ENCODE measurements around the gene PELI2.

PELI2 gene

DNA sequence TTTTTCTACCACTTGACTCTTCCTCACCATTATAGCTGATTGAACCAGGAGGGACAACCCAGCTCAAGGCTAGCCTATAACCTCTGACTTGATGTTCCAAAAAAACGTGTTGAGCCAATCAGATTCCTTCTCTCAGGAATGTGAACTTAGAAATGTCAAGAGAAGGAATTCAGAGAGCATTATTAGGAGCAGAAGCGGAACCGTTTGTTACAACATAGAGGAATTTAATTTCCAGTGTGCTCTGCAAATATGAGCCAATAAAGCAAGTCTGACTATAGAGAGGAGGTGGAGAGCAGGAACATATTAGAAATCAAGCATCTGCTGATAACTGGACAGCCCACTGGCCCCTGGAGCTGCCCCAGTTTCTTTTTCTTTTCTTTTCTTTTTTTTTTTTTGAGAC is 15.3 kb upstream of the PELI2 start:
- ATAC-seq: no peak
- TF ChIP-seq ZNF8 (CRISPR knock-in tag; IDR thresholded peaks at IDR 0.05) (no peak), ESRRG (CRISPR knock-in tag; IDR thresholded peaks at IDR 0.05) (no peak), TCF4 (CRISPR knock-in tag; IDR thresholded peaks at IDR 0.05; ENCODE audit: borderline replicate concordance) (no peak), ZFP30 (CRISPR knock-in tag; IDR thresholded peaks at IDR 0.05) (no peak), OSR1 (CRISPR knock-in tag; IDR thresholded peaks at IDR 0.05) (no peak), ISL1 (CRISPR knock-in tag; IDR thresholded peaks at IDR 0.05) (no peak), TOX (CRISPR knock-in tag; IDR thresholded peaks at IDR 0.05; ENCODE audit: borderline replicate concordance) (no peak), SNAI2 (CRISPR knock-in tag; IDR thresholded peaks at IDR 0.05) (no peak), ZFP3 (CRISPR knock-in tag; IDR thresholded peaks at IDR 0.05) (no peak), ZNF565 (CRISPR knock-in tag; conservative IDR thresholded peaks at IDR 0.05; ENCODE audit: low read depth) (no peak), ARNTL (CRISPR knock-in tag; IDR thresholded peaks at IDR 0.05; ENCODE audit: borderline replicate concordance, low read depth) (no peak), ZC3H10 (CRISPR knock-in tag; IDR thresholded peaks at IDR 0.05) (no peak), BACH2 (CRISPR knock-in tag; IDR thresholded peaks at IDR 0.05; ENCODE audit: borderline replicate concordance) (no peak), GLIS3 (CRISPR knock-in tag; IDR thresholded peaks at IDR 0.05) (no peak), RARB (CRISPR knock-in tag; IDR thresholded peaks at IDR 0.05) (no peak), CSDC2 (CRISPR knock-in tag; IDR thresholded peaks at IDR 0.05) (no peak)
- TF ChIP-seq, protein P1, sequence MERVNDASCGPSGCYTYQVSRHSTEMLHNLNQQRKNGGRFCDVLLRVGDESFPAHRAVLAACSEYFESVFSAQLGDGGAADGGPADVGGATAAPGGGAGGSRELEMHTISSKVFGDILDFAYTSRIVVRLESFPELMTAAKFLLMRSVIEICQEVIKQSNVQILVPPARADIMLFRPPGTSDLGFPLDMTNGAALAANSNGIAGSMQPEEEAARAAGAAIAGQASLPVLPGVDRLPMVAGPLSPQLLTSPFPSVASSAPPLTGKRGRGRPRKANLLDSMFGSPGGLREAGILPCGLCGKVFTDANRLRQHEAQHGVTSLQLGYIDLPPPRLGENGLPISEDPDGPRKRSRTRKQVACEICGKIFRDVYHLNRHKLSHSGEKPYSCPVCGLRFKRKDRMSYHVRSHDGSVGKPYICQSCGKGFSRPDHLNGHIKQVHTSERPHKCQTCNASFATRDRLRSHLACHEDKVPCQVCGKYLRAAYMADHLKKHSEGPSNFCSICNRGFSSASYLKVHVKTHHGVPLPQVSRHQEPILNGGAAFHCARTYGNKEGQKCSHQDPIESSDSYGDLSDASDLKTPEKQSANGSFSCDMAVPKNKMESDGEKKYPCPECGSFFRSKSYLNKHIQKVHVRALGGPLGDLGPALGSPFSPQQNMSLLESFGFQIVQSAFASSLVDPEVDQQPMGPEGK (CRISPR knock-in tag; IDR thresholded peaks at IDR 0.05; ENCODE audit: borderline replicate concordance): no peak

DNA sequence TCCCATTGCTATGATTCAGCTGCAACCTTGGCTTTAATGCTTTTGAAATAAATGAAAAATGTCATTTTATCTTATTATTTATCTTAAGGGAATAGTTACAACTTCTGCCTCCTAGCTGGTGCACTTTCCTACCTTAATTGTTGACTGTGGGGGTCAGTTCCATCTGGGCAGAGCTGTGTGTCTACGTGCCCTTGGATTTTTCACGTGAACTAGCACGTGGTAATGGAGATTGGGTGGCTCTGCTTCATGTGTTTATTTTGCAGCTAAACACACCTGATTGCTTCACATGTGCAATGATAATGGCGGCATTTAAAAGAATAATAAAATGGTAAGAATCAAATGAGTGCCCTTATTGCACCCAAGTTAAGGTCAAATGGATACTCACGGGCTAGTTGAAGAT is 10.6 kb upstream of the PELI2 start:
- no peak for ATAC-seq
- TF ChIP-seq ARNTL (CRISPR knock-in tag; IDR thresholded peaks at IDR 0.05; ENCODE audit: borderline replicate concordance, low read depth) (no peak), CSDC2 (CRISPR knock-in tag; IDR thresholded peaks at IDR 0.05) (no peak)

DNA sequence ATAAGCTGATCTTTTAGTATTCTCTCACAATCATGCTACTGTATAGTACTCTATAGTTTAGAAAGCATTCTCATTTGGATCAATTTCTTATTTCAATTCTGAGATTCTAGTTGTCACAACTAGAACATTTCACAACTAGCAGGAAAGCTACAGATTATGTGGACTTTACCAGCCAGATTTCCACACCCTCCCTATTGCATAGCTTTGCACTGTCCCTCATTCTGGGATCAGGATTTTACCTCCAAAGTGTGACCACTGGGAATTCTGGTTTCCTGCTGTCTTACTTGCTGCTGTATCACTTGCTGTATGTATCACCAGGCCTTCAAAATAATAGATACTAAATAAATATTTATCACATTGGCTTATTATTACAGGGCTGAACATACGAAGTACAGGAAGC is 10.2 kb upstream of the PELI2 start:
- TF ChIP-seq, protein P1 (CRISPR knock-in tag; IDR thresholded peaks at IDR 0.05; ENCODE audit: borderline replicate concordance): no peak
- TF ChIP-seq ISL1 (CRISPR knock-in tag; IDR thresholded peaks at IDR 0.05) (no peak), CSDC2 (CRISPR knock-in tag; IDR thresholded peaks at IDR 0.05) (no peak), ZFP3 (CRISPR knock-in tag; IDR thresholded peaks at IDR 0.05) (no peak), RARB (CRISPR knock-in tag; IDR thresholded peaks at IDR 0.05) (no peak), ARNTL (CRISPR knock-in tag; IDR thresholded peaks at IDR 0.05; ENCODE audit: borderline replicate concordance, low read depth) (no peak), PPARA (CRISPR knock-in tag; IDR thresholded peaks at IDR 0.05; ENCODE audit: borderline replicate concordance) (no peak)
- TF ChIP-seq, protein P2, sequence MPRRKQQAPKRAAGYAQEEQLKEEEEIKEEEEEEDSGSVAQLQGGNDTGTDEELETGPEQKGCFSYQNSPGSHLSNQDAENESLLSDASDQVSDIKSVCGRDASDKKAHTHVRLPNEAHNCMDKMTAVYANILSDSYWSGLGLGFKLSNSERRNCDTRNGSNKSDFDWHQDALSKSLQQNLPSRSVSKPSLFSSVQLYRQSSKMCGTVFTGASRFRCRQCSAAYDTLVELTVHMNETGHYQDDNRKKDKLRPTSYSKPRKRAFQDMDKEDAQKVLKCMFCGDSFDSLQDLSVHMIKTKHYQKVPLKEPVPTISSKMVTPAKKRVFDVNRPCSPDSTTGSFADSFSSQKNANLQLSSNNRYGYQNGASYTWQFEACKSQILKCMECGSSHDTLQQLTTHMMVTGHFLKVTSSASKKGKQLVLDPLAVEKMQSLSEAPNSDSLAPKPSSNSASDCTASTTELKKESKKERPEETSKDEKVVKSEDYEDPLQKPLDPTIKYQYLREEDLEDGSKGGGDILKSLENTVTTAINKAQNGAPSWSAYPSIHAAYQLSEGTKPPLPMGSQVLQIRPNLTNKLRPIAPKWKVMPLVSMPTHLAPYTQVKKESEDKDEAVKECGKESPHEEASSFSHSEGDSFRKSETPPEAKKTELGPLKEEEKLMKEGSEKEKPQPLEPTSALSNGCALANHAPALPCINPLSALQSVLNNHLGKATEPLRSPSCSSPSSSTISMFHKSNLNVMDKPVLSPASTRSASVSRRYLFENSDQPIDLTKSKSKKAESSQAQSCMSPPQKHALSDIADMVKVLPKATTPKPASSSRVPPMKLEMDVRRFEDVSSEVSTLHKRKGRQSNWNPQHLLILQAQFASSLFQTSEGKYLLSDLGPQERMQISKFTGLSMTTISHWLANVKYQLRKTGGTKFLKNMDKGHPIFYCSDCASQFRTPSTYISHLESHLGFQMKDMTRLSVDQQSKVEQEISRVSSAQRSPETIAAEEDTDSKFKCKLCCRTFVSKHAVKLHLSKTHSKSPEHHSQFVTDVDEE (CRISPR knock-in tag; IDR thresholded peaks at IDR 0.05): no peak
- TF ChIP-seq, protein P3, sequence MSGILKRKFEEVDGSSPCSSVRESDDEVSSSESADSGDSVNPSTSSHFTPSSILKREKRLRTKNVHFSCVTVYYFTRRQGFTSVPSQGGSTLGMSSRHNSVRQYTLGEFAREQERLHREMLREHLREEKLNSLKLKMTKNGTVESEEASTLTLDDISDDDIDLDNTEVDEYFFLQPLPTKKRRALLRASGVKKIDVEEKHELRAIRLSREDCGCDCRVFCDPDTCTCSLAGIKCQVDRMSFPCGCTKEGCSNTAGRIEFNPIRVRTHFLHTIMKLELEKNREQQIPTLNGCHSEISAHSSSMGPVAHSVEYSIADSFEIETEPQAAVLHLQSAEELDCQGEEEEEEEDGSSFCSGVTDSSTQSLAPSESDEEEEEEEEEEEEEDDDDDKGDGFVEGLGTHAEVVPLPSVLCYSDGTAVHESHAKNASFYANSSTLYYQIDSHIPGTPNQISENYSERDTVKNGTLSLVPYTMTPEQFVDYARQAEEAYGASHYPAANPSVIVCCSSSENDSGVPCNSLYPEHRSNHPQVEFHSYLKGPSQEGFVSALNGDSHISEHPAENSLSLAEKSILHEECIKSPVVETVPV (CRISPR knock-in tag; IDR thresholded peaks at IDR 0.05): no peak
- ATAC-seq: no peak

DNA sequence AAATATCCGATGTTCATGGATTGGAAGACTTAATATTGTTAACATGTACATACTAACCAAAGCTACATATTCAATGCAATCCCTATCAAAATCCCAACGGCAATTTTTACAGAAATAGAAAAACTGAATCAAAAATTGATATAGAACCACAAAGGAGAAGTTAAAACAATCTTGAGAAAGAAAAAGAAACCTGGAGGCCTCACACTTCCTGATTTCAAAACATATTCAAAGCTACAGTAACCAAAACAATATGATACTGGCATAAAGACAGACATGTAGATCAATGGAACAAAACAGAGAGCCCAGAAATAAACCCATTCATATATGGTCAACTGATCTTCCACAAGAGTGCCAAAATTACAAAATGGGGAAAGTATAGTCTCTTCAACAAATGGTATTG is 5.4 kb upstream of the PELI2 start:
- ATAC-seq: no peak
- TF ChIP-seq OSR1 (CRISPR knock-in tag; IDR thresholded peaks at IDR 0.05) (no peak), ZNF565 (CRISPR knock-in tag; conservative IDR thresholded peaks at IDR 0.05; ENCODE audit: low read depth) (no peak), PPARA (CRISPR knock-in tag; IDR thresholded peaks at IDR 0.05; ENCODE audit: borderline replicate concordance) (no peak), ZFP3 (CRISPR knock-in tag; IDR thresholded peaks at IDR 0.05) (no peak), ZFP30 (CRISPR knock-in tag; IDR thresholded peaks at IDR 0.05) (no peak), ZNF8 (CRISPR knock-in tag; IDR thresholded peaks at IDR 0.05) (no peak), TOX (CRISPR knock-in tag; IDR thresholded peaks at IDR 0.05; ENCODE audit: borderline replicate concordance) (no peak), ZC3H10 (CRISPR knock-in tag; IDR thresholded peaks at IDR 0.05) (no peak), POU6F1 (CRISPR knock-in tag; IDR thresholded peaks at IDR 0.05; ENCODE audit: borderline replicate concordance, low read depth) (no peak)
- TF ChIP-seq, protein P3 (CRISPR knock-in tag; IDR thresholded peaks at IDR 0.05): no peak
- TF ChIP-seq, protein P1 (CRISPR knock-in tag; IDR thresholded peaks at IDR 0.05; ENCODE audit: borderline replicate concordance): no peak

All from SK-N-SH treated with all-trans-retinoic acid at 6 μM for 48 hours (cell line).